SK-N-MC (cell line): ENCODE measurements around the gene HYCC1.

Source experiments
- DNase-seq: peaks from one replicate; pipeline ENCODE4 v3.0.0-alpha.2; 2011; ENCODE audit warnings: low read depth, low spot score
- H3K27ac ChIP-seq: fragments of 200-600 bp; sonication (generic); 2 replicates; pipeline ENCODE4 v1.5.1; 2016; ENCODE audit warnings: mixed run types
- H3K36me3 ChIP-seq: fragments of 200-600 bp; sonication (generic); 2 replicates; pipeline ENCODE4 v1.6.1; 2017; ENCODE audit warnings: antibody characterized with exemption, low read length, mixed read lengths; ENCODE audit not compliant: insufficient read depth
- H3K4me3 ChIP-seq: fragments of 200-600 bp; sonication (generic); 2 replicates; pipeline ENCODE4 v1.5.1; 2016
- H3K9ac ChIP-seq: fragments of 200-600 bp; sonication (generic); 2 replicates; pipeline ENCODE4 v1.8.0; 2017; ENCODE audit warnings: mixed run types, mixed read lengths; ENCODE audit not compliant: insufficient read length
- H3K9me3 ChIP-seq: fragments of 200-600 bp; sonication (generic); 2 replicates; pipeline ENCODE4 v1.6.1; 2017; ENCODE audit warnings: low read depth, mild to moderate bottlenecking, antibody characterized with exemption, low read length, moderate library complexity, mixed read lengths
- EZH2 ChIP-seq: fragments of 200-600 bp; sonication (generic); IDR thresholded peaks from one replicate; pipeline ENCODE4 v1.6.1; 2017; ENCODE audit warnings: antibody characterized with exemption
- FOXP2 ChIP-seq: optimal IDR thresholded peaks from 2 replicates; pipeline ENCODE3; 2011; ENCODE audit warnings: mild to moderate bottlenecking, moderate library complexity; ENCODE audit not compliant: insufficient read depth; ENCODE audit errors: extremely low read length, control extremely low read depth
- POLR2AphosphoS5 ChIP-seq: IDR thresholded peaks from 2 replicates; pipeline ENCODE4 v1.6.1; 2012; ENCODE audit warnings: mild to moderate bottlenecking, low read depth, low read length, borderline replicate concordance

The HYCC1 gene

GRCh38 chr7:22997871-22998518 is 15.9 kb downstream of the HYCC1 start:
- TF ChIP-seq POLR2AphosphoS5 (no peak), EZH2 (no peak)
- no peak for DNase-seq
- Histone ChIP-seq H3K4me3 (no peak overlapping the region), H3K9me3 (no peaks in the 10 kb centered on the region), H3K27ac (0 out of 2 replicates have a peak overlapping the region, but pooled peaks have one; percentile 4), H3K9ac (no peak overlapping the region), H3K36me3 (no peaks in the 10 kb centered on the region)

DNA sequence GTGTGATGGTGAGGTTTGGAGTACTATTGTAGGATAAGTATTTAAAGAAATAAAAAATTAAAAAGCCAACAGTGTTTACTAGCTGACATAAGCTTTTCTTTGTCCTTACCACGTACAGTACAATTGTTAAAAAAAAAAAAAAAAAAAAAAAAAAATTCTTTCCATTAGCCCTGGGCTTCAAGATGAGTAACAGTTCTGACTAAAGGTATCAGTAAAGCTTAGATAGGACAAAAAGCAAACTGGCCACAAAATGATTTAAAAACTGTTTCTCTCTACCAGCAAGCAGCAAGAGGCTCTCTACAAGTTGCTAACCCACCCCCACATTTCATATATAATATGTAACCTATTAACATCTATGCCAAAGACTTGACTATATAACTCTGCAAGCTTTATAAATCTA is 17.5 kb downstream of the HYCC1 start:
- no peaks in the 10 kb centered on the region for H3K9me3 ChIP-seq
- no peak overlapping the region for H3K27ac ChIP-seq
- DNase-seq: no peak
- H3K36me3 ChIP-seq: no peaks in the 10 kb centered on the region
- H3K4me3 ChIP-seq: peak overlapping the region; percentile 33; the same call in 1 of the 2 replicates
- H3K9ac ChIP-seq: peak overlapping the region; percentile 25
- TF ChIP-seq EZH2: no peak
- no peak for TF ChIP-seq FOXP2
- no peak for TF ChIP-seq POLR2AphosphoS5

GRCh38 chr7:22995011-22995410 is 18.9 kb downstream of the HYCC1 start:
- Histone ChIP-seq H3K9me3 (no peaks in the 10 kb centered on the region), H3K4me3 (no peak overlapping the region), H3K27ac (no peak overlapping the region), H3K9ac (no peak overlapping the region), H3K36me3 (no peaks in the 10 kb centered on the region)
- TF ChIP-seq FOXP2: no peak
- TF ChIP-seq POLR2AphosphoS5: no peak
- no peak for TF ChIP-seq EZH2
- DNase-seq: no peak

DNA sequence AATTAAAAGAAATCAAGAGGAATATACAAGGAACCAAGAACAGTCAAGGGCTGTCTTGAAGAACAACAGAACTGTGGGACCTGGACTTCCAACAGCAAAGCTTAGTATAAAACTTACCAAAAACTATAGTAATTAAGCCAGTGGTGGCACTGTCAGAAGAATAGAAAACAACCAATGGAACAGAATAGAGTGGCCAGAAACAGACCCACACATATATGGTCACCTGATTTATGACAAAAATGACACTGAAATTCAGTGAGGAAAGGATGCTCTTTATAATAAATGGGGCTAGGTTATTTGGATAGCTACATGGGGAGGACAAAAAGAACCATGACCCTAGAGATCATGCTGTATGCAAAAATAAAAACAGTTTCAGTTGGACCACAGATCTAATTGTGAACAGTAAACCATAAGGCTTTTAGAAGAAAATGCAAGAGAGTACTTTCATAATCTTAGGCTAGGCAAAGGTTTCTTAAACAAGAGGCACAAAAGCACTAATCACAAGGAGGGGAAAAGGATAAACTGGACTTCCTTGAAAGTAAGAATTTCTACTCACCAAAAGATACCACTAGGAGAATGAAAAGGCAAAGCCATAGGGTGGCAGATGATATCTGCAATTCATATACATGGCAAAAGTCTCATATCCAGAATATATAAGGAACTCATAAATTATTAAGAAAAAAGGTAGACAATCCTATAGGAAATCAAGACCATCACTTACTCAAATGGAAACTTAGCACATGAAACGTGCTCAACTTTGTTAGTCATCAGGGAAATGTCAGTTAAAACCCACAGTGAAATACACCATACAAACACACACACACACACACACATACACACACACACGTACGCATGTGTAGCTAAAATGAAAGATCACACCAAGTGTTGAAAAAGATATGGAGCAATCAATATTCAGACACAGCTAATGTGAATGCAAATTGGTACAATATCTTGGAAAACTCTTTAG is 20.8 kb downstream of the HYCC1 start:
- H3K27ac ChIP-seq: no peak overlapping the region
- DNase-seq: no peak
- no peak overlapping the region for H3K9ac ChIP-seq
- TF ChIP-seq FOXP2: no peak
- TF ChIP-seq POLR2AphosphoS5: no peak
- no peak for TF ChIP-seq EZH2
- no peaks in the 10 kb centered on the region for H3K36me3 ChIP-seq
- H3K4me3 ChIP-seq: no peak overlapping the region
- no peaks in the 10 kb centered on the region for H3K9me3 ChIP-seq

- Histone ChIP-seq H3K27ac (no peak overlapping the region), H3K9ac (no peak overlapping the region), H3K9me3 (no peaks in the 10 kb centered on the region), H3K4me3 (no peak overlapping the region), H3K36me3 (no peaks in the 10 kb centered on the region)
- TF ChIP-seq POLR2AphosphoS5 (no peak), EZH2 (no peak), FOXP2 (no peak)
- DNase-seq: no peak
Observed at GRCh38 chr7:22990588-22990949, 23.4 kb downstream of the HYCC1 start.

DNA sequence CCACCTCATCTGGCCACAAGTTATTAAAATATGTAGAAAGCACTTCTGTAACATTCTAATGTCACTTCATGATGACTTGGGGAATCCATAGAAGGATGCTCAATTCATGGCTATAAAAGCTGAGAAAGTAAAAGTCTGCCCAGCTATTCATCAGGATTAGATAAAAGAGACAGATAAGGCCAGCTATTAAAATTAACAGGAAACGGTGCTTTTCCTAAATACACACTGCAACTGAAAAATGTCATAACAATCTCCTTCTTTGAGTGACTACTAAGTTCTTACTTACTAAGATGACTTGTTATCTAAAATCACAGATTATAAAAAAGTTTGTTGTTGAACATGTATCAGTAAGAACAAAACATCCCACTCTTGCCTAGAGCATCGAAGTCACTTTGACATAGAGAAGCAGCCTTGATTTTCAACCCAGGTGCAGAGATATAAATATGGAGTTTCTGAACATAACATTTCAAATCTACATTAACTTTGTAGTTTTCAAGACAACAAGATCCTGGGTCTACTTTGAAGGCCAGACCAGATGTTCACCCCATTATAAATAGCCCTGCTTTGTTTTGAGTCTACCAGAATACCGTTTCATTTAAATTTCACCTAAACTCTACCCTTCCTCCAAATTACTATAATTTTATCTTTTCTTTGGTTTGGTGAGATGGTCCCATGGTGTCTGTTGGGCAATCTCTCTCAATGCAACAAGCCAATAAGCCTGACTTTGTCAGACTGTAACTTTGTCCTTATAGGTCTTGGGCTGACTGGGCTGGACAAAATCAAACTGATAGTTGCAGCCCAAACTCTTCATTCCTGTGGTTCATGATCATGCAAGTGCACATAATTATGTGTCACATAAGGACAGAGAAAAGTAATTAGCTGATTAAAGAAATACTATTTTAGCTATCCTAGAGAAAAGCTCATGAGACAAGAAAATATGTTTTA is 24.0 kb downstream of the HYCC1 start:
- DNase-seq: no peak
- no peak overlapping the region for H3K9ac ChIP-seq
- H3K4me3 ChIP-seq: no peak overlapping the region
- H3K36me3 ChIP-seq: no peaks in the 10 kb centered on the region
- TF ChIP-seq EZH2 (no peak), FOXP2 (no peak), POLR2AphosphoS5 (no peak)
- no peak overlapping the region for H3K27ac ChIP-seq
- H3K9me3 ChIP-seq: no peaks in the 10 kb centered on the region

- no peaks in the 10 kb centered on the region for H3K36me3 ChIP-seq
- H3K9ac ChIP-seq: no peak overlapping the region
- no peaks in the 10 kb centered on the region for H3K9me3 ChIP-seq
- no peak for DNase-seq
- H3K27ac ChIP-seq: no peak overlapping the region
- TF ChIP-seq POLR2AphosphoS5 (no peak), FOXP2 (no peak)
- no peak overlapping the region for H3K4me3 ChIP-seq
Observed at GRCh38 chr7:22985436-22985835, 28.5 kb downstream of the HYCC1 start.

- no peak overlapping the region for H3K27ac ChIP-seq
- no peaks in the 10 kb centered on the region for H3K36me3 ChIP-seq
- no peaks in the 10 kb centered on the region for H3K9me3 ChIP-seq
- no peak overlapping the region for H3K4me3 ChIP-seq
- no peak overlapping the region for H3K9ac ChIP-seq
- TF ChIP-seq EZH2: no peak
- no peak for TF ChIP-seq FOXP2
- TF ChIP-seq POLR2AphosphoS5: no peak
- DNase-seq: no peak
Observed at GRCh38 chr7:22983257-22983855, 30.6 kb downstream of the HYCC1 start.
